IPS DF 4.7 (cell line): ENCODE results near the gene DPYSL3.

Experiments used
- DNase-seq: peaks from one replicate; pipeline ENCODE4 v3.0.0-alpha.2; 2013; ENCODE audit warnings: low spot score; ENCODE audit errors: extremely low read depth

The DPYSL3 gene

GRCh38 chr5:147406636-147407035, 103.2 kb downstream of the DPYSL3 start:
- no peak for DNase-seq

- no peak for DNase-seq
Measured at GRCh38 chr5:147404706-147405105, 105.2 kb downstream of the DPYSL3 start.

- DNase-seq = no peak
Measured at GRCh38 chr5:147403651-147404640, 105.9 kb downstream of the DPYSL3 start.

GRCh38 chr5:147400881-147401280, 109.0 kb downstream of the DPYSL3 start:
- no peak for DNase-seq

- no peak for DNase-seq
Measured at GRCh38 chr5:147400126-147400809, 109.6 kb downstream of the DPYSL3 start.

GRCh38 chr5:147398860-147399259, 111.0 kb downstream of the DPYSL3 start:
- no peak for DNase-seq

- no peak for DNase-seq
Measured at GRCh38 chr5:147397616-147398015, 112.3 kb downstream of the DPYSL3 start.

- DNase-seq = no peak
Measured at GRCh38 chr5:147396070-147396823, 113.6 kb downstream of the DPYSL3 start.

GRCh38 chr5:147393874-147394672, 115.8 kb downstream of the DPYSL3 start:
- no peak for DNase-seq

GRCh38 chr5:147391781-147392180, 118.1 kb downstream of the DPYSL3 start:
- DNase-seq = no peak

- no peak for DNase-seq
Measured at GRCh38 chr5:147390654-147391225, 119.1 kb downstream of the DPYSL3 start.

- no peak for DNase-seq
Measured at GRCh38 chr5:147388184-147389108, 121.4 kb downstream of the DPYSL3 start.

- DNase-seq = no peak
Measured at GRCh38 chr5:147387109-147387508, 122.8 kb downstream of the DPYSL3 start.

- no peak for DNase-seq
Measured at GRCh38 chr5:147384346-147385193, 125.3 kb downstream of the DPYSL3 start.

- no peak for DNase-seq
Measured at GRCh38 chr5:147382776-147383175, 127.1 kb downstream of the DPYSL3 start.

GRCh38 chr5:147381555-147381954, 128.3 kb downstream of the DPYSL3 start:
- no peak for DNase-seq

- DNase-seq = no peak
Measured at GRCh38 chr5:147377682-147378081, 132.2 kb downstream of the DPYSL3 start.

- no peak for DNase-seq
Measured at GRCh38 chr5:147375151-147375550, 134.7 kb downstream of the DPYSL3 start.

GRCh38 chr5:147373328-147373727, 136.5 kb downstream of the DPYSL3 start:
- no peak for DNase-seq
